ENCODE data around the gene PIK3R2. TPM values are rescaled to one million over a fixed set of nuclear protein-coding genes. Genes with fewer than 3 reads are reported as not detected.

PIK3R2 gene
- total and polyA plus RNA-seq, 2 experiments from 2014 or later = 8.5 to 66.6 TPM

DNA sequence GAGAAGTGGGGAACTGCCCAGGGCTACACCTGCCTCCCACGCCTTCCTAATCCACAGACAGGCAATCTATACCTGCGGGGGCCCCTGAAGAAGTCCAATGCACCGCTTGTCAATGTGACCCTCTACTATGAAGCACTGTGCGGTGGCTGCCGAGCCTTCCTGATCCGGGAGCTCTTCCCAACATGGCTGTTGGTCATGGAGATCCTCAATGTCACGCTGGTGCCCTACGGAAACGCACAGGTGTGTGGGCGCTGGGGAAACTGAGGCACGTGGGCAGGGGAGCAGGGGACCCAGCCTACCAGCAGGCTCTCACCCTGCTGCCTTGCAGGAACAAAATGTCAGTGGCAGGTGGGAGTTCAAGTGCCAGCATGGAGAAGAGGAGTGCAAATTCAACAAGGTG, 22.0 kb downstream of the PIK3R2 start (continued):
- no peak for TF ChIP-seq ZNF462 (CRISPR knock-in tag; IDR thresholded peaks at IDR 0.05)
- TF ChIP-seq NANOG (IDR thresholded peaks at IDR 0.05; ENCODE audit: borderline replicate concordance) = no peak
- TF ChIP-seq CREB1 (CRISPR knock-in tag; IDR thresholded peaks at IDR 0.05; ENCODE audit: low read depth) = no peak
- no peak for TF ChIP-seq ZNF114 (CRISPR knock-in tag; IDR thresholded peaks at IDR 0.05)

GRCh38 chr19:18176367-18177310, 23.7 kb downstream of the PIK3R2 start:
- no peak overlapping the region for H3K4me3 Mint-ChIP-seq
- peaks cover 6% of the 10 kb centered on the region for H3K4me1 Mint-ChIP-seq
- Histone ChIP-seq H3F3A (replicated peaks; ENCODE audit: low read depth) (peaks cover 5% of the 10 kb centered on the region), H2AFZ (no peak overlapping the region), H3K27me3 (ENCODE audit: insufficient read depth) (peaks cover 12% of the 10 kb centered on the region), H3K4me3 (no peak overlapping the region), H3K9me2 (ENCODE audit: insufficient read depth) (no peaks in the 10 kb centered on the region), H3K4me2 (no peak overlapping the region), H3K79me2 (replicated peaks; ENCODE audit: insufficient read depth) (no peaks in the 10 kb centered on the region), H4K20me1 (replicated peaks; ENCODE audit: insufficient read depth) (no peaks in the 10 kb centered on the region), H3K27ac (ENCODE audit: low read depth) (no peak overlapping the region), H3K4me1 (ENCODE audit: insufficient read depth) (peaks cover 4% of the 10 kb centered on the region), H3K36me3 (ENCODE audit: insufficient read depth) (no peaks in the 10 kb centered on the region)
- peaks cover 16% of the 10 kb centered on the region for H3K27me3 Mint-ChIP-seq (ENCODE audit: insufficient read depth, low read depth, poor library complexity)
- no peak overlapping the region for H3K27ac Mint-ChIP-seq
- ATAC-seq = no peak
- DNase-seq (ENCODE audit: low spot score) = no peak
- no peaks in the 10 kb centered on the region for H3K9me3 Mint-ChIP-seq
- H3K36me3 Mint-ChIP-seq (ENCODE audit: low read depth) = peaks cover 5% of the 10 kb centered on the region; the same call in 2 of the 3 replicates
- no peak for TF ChIP-seq NANOG (IDR thresholded peaks at IDR 0.05; ENCODE audit: borderline replicate concordance)
- TF ChIP-seq ZNF114 (CRISPR knock-in tag; IDR thresholded peaks at IDR 0.05) = no peak
- no peak for TF ChIP-seq REST (IDR thresholded peaks at IDR 0.05; ENCODE audit: unreplicated experiment)

Data from GM23338 (cell line).